Activated CD8-positive, alpha-beta memory T cell treated with anti-CD3 and anti-CD28 coated beads, Interleukin-2, amount 50 U/mL, for 1 hour (primary cell): ENCODE measurements around the gene TOX2.

Experiments
- DNase-seq: peaks from one replicate; pipeline ENCODE4 v3.0.0-alpha.2; 2020; ENCODE audit errors: extremely low read depth

Gene TOX2

GRCh38 chr20:43955750-43956191, 41.1 kb downstream of the TOX2 start:
- no peak for DNase-seq

GRCh38 chr20:43957392-43957791, 42.7 kb downstream of the TOX2 start:
- no peak for DNase-seq

GRCh38 chr20:43958626-43959025, 44.0 kb downstream of the TOX2 start:
- DNase-seq, result no peak

DNA sequence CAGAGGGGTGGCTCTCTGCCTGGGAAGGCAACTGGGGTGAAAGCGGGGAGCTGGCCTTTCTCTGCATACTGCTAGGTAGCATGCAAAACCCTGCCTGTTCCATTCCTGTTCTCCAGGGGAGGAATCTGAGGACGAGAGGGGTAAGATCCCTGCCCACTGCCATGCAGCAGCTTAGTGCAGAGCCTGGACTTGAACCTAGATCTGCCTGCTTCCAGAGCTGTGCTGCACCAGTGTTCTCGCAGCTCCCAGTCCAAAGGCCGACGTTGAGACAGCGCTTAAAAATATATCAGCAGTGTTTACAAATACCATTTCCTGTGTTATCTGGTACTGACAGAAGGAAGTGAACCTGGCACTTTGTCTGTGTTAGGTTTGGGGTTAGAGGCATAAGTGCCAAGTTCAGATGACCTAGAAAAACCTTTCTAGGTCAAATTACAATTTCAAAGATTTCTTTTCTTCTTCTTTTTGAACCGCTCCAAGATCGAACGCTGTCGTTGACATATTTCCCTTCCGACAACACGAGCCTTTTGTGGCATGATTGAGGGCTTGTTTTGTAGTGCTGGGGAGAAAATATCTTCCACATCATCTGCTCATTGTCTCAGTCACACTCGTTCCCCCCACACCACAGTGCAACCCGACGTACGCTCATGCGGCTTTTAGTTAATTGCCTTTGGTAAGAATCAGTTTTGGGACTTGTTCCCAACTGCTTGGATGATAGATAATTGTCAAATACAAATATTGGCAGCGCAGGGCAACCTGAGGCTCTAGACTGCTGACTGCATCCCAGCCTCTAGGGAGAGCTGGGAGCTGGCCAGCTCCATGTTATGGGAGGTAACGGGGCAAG, 44.6 kb downstream of the TOX2 start:
- DNase-seq, result no peak

DNA sequence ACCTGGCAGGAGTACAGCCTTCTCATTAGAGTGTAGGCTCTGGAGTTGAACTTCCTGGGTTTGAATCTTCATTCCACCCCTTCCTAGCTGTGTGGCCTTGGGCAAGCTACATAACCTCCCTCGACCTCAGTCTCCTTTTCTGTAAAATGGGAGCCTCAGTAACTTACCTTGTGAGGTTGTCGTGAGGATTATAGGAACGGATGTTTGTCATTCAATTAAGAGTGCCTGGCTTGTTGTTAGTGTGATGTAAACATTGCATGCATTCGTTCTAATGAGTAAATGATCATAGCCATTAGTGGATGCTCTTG, 45.2 kb downstream of the TOX2 start:
- DNase-seq, result no peak

- no peak for DNase-seq
These were observed 45.6 kb downstream of the TOX2 start for GRCh38 chr20:43960231-43960630.

- no peak for DNase-seq
These were observed 46.5 kb downstream of the TOX2 start for GRCh38 chr20:43961116-43961515.

DNA sequence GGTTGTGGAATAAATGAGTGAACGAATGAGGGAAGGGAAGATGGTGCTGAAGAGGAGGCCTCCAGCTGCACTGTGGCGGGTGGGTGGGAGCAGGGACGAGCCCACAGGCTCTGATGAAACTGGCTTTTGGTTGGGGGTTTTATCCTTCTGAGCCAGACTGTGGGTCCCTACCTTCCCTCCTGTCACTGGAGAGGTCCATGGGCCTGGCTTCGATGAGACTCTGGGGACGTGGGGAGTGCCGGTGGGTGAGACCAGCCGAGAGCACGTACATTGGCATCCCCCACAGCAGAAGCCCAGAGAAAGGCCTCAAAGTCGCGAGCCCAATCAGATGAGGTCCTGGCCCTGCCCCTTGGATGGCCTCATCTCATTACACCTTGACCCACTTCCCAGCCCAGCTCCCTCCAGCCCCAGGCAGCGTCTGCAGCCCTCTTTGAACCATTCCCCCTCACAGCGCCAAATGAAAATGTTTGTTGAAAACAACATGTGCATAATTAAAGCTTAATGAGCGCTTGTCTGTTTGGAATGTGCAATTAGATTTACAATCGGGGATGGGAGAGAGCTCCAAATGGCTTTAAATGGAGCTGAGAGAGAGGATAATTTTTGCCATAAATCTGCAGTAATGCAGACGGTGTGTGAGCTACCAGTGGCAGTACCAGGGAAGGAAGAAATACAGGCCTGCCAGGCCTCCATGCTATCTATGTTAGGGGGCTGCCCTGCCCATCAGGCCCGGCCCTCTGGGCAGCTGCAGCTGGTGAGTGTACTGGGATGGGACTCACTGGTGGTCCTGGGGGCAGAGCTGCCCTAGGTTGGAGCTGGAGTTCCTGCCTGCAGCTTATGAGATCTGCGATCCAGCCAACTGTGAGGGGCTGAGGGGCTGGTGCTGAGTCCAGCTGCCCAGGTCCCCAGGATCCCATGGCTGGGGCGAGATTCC, 47.2 kb downstream of the TOX2 start:
- DNase-seq, result no peak

DNA sequence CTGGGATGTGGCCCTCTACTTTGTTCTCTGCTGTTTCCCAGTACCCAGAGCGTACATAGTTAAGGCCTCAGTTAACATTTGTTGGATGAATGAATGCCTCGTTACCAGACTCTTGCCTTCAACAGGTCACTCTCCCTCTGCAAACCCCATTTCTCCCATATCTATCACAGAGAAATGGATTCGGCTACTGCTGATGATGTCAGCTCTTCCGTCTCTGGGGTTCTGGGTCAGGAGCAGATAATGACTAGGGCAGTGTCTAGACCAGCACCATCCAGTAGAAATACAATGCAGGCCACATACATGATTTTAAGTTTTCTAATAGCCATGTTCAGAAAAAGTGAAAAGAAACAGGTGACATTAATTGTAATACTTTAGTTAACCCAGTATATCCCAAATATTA, 47.9 kb downstream of the TOX2 start:
- DNase-seq, result no peak

DNA sequence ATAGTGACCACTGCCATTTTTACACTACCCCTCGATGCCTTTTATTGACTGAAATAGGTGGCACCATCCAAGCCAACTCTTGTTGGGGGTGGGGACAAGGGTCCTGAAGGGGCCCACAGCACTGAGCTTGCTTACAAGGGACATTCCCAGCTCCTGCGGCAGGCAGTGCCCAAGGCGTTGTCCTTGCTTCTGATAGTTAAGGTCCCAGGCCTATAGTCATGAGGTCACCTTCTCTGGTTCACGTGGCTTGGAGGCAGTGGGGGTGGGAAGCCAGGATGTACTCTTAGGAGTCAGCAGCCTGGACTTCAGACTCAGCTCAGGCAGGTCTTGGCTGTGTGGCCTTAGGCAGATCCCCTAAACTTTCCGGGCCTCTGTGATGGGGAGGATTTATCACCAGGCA, 48.6 kb downstream of the TOX2 start:
- no peak for DNase-seq

DNA sequence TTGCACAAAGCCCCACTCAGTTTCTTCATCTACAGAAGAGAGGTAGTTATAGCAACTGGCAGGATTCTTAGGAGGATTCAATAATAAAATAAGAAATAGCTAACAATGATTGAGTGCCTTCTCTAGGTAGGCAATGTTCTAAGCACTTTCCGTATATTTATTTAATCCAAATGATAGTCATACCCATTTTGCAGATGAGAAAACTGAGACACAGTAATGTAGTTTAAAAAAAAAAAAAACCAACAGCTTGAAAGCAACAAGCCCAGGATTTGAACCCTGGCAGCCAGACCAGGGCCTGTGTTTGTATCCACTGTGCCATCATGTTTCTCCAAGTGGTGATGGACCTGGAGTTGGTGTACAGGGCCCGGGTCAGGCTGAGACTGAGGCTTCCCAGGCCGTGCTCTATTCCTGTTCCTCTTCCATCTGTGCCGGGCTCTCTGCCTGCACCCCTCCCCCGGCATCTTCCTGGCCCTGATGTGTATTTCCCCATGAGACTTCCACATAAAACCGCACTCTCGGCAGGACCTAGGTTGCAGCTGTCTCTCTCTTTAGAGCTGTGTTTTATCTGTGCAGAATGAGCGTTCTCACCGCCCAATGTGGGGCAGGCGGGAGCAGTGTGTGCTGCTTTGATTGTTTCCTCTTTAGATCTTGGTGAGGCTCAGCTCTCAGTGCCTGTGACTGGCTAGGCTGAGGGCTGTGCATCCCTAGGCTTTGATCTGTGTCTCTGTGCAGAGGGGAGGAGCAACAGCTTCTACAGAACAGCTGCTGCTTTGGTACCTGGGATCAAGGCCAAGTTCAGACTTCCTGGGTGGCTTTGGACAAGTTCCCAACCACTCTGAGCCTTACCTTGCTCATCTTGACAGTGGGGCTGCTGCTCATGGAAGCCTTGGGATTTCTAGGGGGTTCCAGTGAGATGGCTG, 49.5 kb downstream of the TOX2 start:
- no peak for DNase-seq

GRCh38 chr20:43968341-43969000, 53.8 kb downstream of the TOX2 start:
- DNase-seq, result no peak

DNA sequence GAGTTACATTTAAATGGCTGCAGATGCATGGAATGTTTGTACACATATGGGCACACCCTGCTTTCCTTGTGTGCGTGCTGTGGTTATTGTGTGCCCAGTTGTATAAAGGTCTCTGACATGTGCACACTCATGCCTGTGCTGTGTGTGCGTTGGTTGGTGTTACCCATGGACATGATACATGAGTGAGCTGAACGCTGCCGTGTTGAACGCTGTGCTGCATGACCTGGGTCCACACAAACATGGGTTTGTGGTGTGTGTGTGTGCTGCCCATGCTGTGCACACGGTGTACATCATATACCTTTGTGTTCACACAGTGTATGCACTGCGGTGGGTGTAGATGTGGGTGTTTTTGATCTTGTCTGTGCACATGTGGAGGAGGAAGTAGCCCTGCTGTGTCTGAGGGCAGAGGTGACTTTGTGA, 54.4 kb downstream of the TOX2 start:
- no peak for DNase-seq

DNA sequence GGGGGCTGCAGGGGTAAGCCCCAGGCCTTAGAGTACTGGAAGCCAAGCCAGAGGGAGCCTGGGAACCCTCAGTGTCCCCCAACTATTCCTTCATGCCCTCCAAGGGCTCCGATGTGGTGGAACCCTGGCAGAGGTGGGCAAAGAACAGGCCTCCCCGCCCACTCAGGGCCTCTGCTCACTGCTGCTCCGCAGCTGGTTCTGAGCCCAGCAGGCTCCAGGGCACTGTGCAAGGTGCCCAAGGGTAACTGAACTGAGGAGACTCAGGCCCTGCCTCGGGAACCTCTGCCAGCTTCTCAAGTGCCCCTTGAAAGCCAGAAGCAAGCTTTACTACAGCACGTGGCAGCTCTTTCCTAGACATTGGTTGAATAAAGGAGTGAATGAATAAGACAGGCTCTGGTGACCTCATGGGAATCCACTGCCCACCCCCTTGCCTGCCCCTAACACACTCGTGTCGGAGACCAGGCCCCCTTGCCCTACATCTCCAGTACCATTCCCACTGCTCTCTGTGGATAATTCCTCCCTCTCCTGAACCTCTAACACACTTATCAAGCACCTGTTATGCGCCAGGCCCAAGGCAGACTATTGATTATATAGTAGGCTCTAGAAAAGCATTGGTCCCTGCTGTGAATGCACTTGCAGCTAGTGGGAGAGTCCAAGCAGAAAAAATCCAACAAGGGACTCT, 55.0 kb downstream of the TOX2 start:
- DNase-seq, result no peak

GRCh38 chr20:43971267-43971666, 56.6 kb downstream of the TOX2 start:
- DNase-seq, result no peak

DNA sequence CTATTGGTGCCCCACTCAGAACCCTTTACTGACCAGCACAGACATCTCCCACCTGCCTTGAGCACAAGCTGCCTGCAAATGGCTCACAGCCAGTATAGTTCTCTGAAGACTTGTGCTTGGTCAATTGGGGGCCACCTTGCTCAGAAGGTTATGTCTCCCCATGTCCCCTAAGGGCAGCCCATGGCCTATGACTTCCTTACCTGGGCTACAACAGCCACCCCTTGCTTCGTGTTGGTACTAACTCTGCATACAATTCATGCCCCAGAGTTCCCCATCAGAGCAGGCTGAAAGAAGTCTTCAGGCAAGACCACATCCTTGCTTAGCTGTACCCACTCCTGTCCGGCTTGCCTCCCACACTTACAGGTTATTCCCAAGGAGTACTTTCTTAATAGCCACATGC, 57.4 kb downstream of the TOX2 start:
- no peak for DNase-seq

- no peak for DNase-seq
These were observed 58.0 kb downstream of the TOX2 start for GRCh38 chr20:43972692-43973091.

DNA sequence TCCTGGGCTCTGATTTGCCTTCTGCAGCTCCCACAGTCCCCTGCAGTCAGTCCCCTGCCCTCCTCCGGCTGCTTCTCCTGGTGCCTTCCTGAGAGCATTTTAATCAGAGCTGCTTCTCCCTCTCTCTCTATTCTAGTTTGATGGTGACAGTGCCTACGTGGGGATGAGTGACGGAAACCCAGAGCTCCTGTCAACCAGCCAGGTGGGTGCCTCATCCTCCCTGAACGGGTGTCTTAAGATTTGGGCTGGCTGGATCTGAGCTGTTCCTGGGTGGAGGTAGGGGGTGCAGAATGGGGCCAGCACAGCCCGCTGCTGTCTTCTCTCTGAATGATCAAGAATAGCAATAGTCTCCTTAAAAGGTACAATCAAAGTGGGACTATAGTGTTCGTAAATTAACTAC, 58.6 kb downstream of the TOX2 start:
- no peak for DNase-seq

DNA sequence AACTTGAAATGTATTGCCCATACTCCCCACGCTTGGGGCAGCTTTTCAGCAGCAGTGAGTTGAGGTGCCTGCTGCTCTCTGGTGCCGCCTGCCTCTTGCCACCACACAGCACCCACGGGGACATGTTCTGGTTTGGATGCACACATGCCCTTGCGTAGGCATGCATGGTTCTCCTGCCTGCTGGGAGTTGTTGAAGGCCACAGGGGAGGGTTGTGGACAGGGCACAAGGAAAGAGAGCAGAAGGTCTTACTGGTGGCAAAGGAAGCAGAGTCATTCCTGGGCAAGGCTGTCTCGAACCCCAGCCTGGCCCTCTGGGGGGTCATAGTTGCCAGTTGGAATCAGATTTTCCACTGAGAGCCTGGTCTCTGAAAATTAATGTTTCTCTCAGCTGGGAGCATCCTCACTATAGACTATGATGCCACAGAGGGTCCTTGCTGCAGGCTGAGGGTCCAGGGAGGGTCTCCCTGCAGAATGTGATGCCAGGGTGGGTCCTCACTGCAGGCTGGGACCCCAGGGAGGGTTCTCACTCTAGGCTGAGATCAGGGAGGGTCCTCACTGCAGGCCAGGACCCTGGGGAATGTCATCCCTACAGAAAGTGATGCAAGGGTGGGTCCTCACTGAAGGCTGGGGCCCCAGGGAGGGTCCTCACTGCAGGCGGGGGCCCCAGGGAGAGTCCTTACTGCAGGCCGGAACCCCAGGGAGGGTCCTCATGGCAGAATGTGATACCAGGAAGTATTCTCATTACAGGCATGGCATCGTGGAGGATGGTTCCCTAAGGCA, 59.2 kb downstream of the TOX2 start:
- no peak for DNase-seq

GRCh38 chr20:43974695-43975094, 60.0 kb downstream of the TOX2 start:
- no peak for DNase-seq
